HL-60 (cell line): ENCODE results near the gene PAPOLB.

Source experiments
- DNase-seq, 2 experiments: peaks; one replicate each; pipeline ENCODE4 v3.0.0-alpha.2; 2010 to 2020; ENCODE audit warnings: low read depth in 1 of 2, low spot score in 1 of 2
- H3K27ac ChIP-seq: fragments of 250-450 bp; sonication (Bioruptor Pico); replicated peaks from 2 replicates; pipeline ENCODE4 v1.5.1; 2020; ENCODE audit warnings: mild to moderate bottlenecking, moderate library complexity
- H3K27me3 ChIP-seq: fragments of 250-450 bp; sonication (Bioruptor Pico); 2 replicates; pipeline ENCODE4 v1.5.1; 2021; ENCODE audit warnings: mild to moderate bottlenecking, moderate library complexity; ENCODE audit not compliant: insufficient read depth, poor library complexity, severe bottlenecking
- H3K4me3 ChIP-seq: replicated peaks from 2 replicates; pipeline ENCODE4 v1.5.1; 2011; ENCODE audit warnings: mild to moderate bottlenecking, control low read depth, low read length; ENCODE audit not compliant: insufficient read depth
- CTCF ChIP-seq: IDR thresholded peaks from one replicate; pipeline ENCODE4 v1.5.1; 2011; ENCODE audit warnings: low read length, control low read depth, inconsistent platforms; ENCODE audit not compliant: insufficient read depth
- GABPA ChIP-seq: IDR thresholded peaks from 2 replicates; pipeline ENCODE4 v1.6.1; 2012; ENCODE audit warnings: low read depth
- POLR2AphosphoS5 ChIP-seq: IDR thresholded peaks from 2 replicates; pipeline ENCODE4 v1.6.1; 2012; ENCODE audit warnings: low read depth
- REST ChIP-seq: IDR thresholded peaks from 2 replicates; pipeline ENCODE4 v1.6.1; 2012; ENCODE audit warnings: low read depth; ENCODE audit not compliant: insufficient replicate concordance
- SPI1 ChIP-seq: IDR thresholded peaks from 2 replicates; pipeline ENCODE4 v1.6.1; 2012; ENCODE audit warnings: low read depth, mild to moderate bottlenecking, borderline replicate concordance

Gene PAPOLB

GRCh38 chr7:4816419-4817080 is 45.3 kb downstream of the PAPOLB start:
- DNase-seq, result no peak
- no peak overlapping the region for H3K4me3 ChIP-seq
- TF ChIP-seq SPI1 (no peak), POLR2AphosphoS5 (no peak), GABPA (no peak), REST (no peak), CTCF (no peak)
- peaks cover 6% of the 10 kb centered on the region for H3K27me3 ChIP-seq
- no peak overlapping the region for H3K27ac ChIP-seq

GRCh38 chr7:4815609-4816418 is 46.0 kb downstream of the PAPOLB start:
- H3K27ac ChIP-seq, result no peak overlapping the region
- TF ChIP-seq GABPA, result no peak
- TF ChIP-seq CTCF, result no peak
- no peak overlapping the region for H3K4me3 ChIP-seq
- H3K27me3 ChIP-seq, result peaks cover 6% of the 10 kb centered on the region
- DNase-seq, result no peak

GRCh38 chr7:4815121-4815520 is 46.7 kb downstream of the PAPOLB start:
- Histone ChIP-seq H3K27me3 (peaks cover 8% of the 10 kb centered on the region), H3K4me3 (no peak overlapping the region), H3K27ac (no peak overlapping the region)
- DNase-seq, result no peak
- TF ChIP-seq POLR2AphosphoS5, result no peak
- TF ChIP-seq CTCF, result no peak
- no peak for TF ChIP-seq SPI1

- H3K27me3 ChIP-seq, result peaks cover 12% of the 10 kb centered on the region
- H3K27ac ChIP-seq, result no peak overlapping the region
- no peak overlapping the region for H3K4me3 ChIP-seq
- no peak for DNase-seq
- TF ChIP-seq GABPA (no peak), REST (no peak), SPI1 (no peak), CTCF (no peak), POLR2AphosphoS5 (no peak)
Measured at GRCh38 chr7:4814433-4814832, 47.4 kb downstream of the PAPOLB start.
